HG02759 (cell line): ENCODE measurements around the gene ANKRD40.
A peak's percentile ranks its signal among the peaks of the same experiment; 100 is the strongest.
"Not testable (repeated sequence)": the region's sequence is repeated elsewhere in the genome, so short reads cannot be mapped to it uniquely, and the experiment has no call there.

ENCODE experiments used
- ATAC-seq: cut with Tn5 transposase; IDR thresholded peaks from one replicate; pipeline ENCODE4 v1.9.1; 2021; ENCODE audit warnings: mild to moderate bottlenecking, moderate library complexity; ENCODE audit not compliant: unreplicated experiment

ANKRD40 gene, protein sequence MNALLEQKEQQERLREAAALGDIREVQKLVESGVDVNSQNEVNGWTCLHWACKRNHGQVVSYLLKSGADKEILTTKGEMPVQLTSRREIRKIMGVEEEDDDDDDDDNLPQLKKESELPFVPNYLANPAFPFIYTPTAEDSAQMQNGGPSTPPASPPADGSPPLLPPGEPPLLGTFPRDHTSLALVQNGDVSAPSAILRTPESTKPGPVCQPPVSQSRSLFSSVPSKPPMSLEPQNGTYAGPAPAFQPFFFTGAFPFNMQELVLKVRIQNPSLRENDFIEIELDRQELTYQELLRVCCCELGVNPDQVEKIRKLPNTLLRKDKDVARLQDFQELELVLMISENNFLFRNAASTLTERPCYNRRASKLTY

DNA sequence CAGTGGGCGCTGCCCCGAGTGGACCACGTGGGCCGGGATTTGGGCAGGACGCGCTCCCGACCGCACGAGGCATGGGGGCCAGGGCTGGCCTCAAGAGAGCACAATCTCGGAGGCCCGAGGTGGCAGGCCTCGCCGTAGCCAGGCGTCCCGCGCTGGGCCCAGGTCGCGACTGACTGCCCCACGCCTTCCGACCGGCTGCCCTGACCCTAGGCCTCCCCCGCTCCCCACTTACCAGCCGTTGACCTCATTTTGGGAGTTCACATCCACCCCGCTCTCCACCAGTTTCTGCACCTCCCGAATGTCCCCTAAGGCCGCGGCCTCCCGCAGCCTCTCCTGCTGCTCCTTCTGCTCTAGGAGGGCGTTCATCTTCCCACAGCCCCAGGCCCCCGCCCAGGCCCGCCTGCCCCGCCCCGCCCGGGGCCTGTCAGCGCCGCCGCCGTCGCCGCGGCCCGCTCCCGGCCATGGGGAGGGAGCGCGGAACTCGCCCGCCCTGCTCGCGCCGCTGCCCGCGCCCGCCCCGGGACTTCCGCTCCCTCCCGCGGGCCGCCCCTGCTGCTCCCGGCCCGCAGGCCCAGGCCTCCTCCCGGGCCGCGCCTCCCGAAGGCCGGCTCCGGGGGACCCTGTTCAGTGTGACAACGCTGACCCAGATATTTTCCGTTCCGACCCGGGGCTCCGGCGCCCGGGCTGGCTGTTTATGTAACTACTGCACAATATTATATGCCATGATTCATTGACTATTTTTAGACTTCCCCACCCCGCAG is at the start of gene ANKRD40:
Gene ANKRD40 (minus strand): TSS at position 626 of the 761 bp plus-strand sequence. CDS start 260 bp downstream, at position 366.
- ATAC-seq = peak; percentile 84

GRCh38 chr17:50754521-50754920 is 46.8 kb upstream of the ANKRD40 start:
- ATAC-seq = no peak

- ATAC-seq = no peak
Observed at GRCh38 chr17:50749245-50749644, 41.5 kb upstream of the ANKRD40 start.

DNA sequence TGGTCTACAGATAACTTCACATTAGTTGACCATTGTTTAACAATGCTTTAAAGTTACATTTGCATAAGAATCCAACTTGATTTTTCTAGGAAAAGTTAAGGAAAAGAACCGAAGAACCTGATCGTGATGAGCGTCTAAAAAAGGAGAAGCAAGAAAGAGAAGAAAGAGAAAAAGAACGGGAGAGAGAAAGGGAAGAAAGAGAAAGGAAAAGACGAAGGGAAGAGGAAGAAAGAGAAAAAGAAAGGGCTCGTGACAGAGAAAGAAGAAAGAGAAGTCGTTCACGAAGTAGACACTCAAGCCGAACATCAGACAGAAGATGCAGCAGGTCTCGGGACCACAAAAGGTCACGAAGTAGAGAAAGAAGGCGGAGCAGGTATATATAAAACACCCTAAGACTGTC is 37.9 kb upstream of the ANKRD40 start:
- no peak for ATAC-seq

DNA sequence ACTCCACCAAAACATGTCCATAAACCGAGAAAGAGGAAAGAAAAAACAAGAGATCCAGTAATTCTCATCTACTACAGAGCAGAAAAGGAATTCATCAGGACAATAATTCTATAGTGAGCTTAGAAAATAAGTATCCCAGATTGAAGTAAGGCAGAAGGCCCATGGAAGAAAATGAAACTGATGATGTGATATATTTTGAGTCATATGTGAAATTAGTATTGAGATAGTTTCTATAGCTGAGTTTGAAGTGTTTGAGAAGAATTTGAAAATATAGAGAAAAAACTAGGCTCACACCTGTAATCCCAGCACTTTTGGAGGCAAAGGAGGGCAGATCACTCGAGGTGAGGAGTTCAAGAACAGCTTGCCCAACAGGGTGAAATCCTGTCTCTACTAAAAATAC is 31.4 kb upstream of the ANKRD40 start:
- ATAC-seq = no peak

DNA sequence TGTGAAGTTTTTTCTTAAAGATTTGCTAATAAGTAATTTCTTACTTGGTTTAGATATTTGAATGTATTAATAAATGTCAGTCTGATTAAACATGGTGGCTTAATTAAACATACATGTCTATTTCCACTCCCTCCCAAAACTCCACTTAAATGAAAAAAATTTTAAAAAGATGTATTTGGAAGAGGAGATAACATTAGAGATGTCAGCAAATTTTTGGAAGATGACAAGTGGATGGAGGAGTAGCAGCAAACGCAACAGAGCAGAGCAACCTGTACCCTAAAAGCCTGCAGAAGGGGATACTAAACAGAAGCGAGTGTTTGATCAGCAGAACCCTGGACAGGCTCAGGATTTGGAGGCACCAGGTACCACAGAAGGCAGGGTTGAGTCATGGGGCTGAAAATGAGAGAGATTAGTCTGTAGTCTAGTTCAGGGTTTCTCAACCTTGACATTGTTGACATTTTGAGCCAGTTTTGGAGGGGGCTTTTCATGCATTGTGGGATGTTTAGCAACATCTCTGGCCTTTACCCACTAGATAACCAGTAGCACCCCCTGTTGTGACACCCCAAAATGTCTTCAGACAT is 29.5 kb upstream of the ANKRD40 start:
- no peak for ATAC-seq

GRCh38 chr17:50735287-50735686 is 27.6 kb upstream of the ANKRD40 start:
- ATAC-seq = no peak

DNA sequence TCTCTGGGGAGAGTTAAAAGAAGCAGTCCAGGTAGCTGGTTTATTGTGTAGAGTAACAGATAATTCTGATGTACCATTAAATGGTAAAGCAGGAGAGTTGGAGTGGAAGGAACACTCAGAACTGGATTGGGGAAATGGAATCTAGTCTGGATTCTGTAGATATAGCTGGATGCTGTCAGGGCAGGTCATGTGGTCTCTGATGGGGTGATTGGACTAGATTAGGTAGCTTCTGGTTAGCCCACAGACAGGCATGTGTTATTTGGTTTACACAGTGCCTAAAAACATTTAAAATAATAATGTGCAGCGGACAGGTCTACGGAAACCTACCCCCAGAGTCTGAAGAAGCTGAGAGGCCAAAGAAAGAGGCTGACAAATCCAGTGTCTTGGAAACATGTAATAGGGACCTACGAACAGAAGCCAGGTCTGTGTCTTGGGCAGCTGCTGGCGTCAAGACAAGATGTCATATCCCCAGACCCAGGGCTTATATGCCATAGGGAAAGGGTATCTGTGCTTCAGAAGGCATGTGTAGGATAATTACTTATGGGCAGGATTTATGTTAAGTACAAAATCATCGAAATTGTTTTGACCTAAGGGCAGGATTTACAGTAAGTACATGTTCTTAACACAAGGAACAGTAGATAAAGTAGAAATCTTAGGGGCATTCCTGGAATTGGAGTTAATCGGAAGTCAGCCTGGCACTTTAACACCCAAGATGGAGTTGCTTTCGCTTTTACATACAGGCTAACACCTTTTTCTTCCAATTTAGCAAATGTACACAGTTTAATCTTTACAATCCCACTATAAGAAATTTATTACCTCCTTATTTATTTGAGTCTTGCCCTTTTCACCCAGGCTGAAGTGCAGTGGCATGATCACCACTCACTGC is 24.1 kb upstream of the ANKRD40 start:
- ATAC-seq = no peak

DNA sequence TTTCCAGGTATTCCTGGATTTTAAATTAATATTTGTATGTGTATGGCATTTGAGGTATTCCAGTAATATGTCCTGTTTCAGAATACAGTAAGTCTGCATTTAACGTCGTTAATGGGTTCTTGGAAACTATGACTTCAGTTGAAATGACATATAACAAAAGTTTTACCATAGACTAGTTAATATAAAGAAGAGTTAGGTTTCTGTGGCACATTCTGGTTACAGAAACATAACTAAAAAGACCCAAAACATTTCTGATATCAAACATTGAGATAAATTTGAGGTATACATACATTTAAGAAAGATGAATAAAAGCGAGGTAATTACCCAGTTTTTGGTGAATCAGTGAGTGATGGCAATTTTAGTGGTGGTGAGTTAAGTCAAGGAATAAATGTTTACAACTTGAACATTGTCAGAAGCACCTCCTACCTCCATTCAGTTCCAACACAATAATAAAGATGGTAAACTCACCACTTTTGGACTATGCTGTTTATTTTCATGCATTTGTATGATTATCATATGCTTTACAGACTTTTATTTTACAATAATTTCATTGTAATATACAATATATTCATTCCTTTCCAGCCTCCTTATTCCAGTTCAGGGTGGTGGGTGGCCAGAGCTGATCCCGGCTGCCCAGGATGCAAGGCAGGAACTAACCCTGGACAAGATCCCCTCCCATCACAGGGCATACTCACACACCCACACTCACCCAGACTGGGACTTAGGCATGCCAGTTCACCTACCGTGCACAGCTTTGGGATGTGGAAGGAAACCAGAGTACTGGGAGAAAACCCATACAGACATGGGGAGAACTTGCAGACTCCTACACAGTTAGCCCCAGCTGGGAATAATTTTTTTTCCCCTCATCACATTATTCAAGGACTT is 21.4 kb upstream of the ANKRD40 start:
- no peak for ATAC-seq

DNA sequence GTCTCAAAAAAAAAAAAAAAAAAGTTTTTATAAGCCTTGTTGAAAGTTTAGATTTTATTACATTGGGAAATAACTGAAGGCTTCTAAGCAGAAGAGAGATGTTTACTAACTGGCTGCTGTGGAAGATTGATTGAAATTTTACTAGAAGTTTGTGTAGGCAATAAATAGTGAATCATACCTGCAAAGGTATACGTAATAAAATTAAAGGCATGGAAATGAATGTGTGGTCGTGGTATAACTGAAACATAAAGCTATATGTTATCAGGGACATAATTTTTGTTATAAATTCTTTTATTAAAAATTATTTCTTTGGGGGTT is 20.4 kb upstream of the ANKRD40 start:
- ATAC-seq = no peak

DNA sequence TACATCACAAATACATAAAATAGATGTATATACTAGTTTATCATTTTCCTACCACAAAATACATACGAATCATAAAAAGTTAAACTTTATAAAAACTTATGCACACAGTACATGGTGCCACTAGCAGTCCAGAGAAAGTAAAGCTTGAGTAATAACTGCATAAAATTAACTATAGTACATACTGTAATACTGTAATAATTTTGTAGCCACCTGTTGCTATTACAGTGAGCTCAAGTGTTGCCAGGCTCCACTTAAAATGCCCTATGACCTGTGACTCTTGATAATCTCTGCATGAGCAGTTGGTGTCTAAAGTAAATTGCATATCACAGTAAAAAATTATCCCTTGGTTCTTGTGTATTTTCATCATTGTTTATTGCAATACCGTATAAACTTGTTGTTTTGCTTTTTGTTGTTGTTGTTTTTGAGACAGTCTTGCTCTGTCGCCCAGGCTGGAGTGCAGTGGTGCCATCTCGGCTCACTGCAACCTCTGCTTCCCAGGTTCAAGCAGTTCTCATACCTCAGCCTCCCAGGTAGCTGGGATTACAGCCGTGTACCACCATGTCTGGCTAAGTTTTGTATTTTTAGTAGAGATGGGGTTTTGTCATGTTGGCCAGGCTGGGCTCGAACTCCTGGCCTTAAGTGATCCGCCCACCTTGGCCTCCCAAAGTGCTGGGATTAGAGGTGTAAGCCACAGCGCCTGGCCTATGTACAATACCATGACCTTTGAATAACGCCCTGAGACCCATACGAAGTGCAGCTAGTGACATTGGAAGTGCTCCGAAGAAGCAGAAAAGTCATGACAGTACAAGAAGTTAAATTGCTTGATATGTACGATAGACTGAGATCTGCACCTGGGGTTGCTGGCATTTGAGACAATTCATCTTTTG is 18.3 kb upstream of the ANKRD40 start:
- ATAC-seq = no peak

DNA sequence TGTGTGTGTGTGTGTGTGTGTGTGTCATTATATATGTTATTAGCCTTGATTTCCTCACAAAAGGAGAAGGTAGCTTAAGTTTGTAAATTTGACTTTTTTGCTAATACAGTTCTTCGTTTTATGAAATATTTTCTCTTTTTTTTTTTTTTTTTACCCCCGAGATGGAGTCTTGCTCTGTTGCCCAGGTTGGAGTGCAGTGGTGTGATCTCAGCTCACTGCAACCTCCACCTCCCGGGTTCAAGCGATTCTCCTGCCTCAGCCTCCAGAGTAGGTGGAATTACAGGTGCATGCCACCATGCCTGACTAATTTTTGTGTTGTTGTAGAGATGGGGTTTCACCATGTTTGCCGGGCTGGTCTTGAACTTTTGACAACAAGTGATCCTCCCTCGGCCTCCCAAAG is 16.9 kb upstream of the ANKRD40 start:
- not testable (repeated sequence) for ATAC-seq

DNA sequence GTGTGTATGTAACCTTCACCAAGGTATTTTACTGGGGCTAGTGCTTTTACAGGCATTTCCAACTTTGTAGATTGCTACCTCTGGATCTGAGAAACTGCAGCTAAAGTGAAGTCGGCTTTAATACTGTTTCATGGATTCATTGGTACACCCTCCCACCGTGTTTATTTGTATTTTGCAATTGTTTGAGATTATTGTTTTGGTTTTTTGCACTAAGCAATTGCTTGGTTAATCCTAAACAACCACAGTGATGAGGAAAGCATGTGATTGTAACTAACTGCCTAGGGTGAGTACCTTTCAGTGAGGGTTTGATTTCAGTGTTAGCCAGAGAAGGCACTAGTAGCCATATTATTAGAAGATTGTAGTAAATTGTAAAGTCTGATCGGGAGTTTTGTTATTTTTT is 15.0 kb upstream of the ANKRD40 start:
- ATAC-seq = no peak

GRCh38 chr17:50721194-50722010 is 13.7 kb upstream of the ANKRD40 start:
- no peak for ATAC-seq

- ATAC-seq = no peak
Observed at GRCh38 chr17:50719924-50720794, 12.4 kb upstream of the ANKRD40 start.

DNA sequence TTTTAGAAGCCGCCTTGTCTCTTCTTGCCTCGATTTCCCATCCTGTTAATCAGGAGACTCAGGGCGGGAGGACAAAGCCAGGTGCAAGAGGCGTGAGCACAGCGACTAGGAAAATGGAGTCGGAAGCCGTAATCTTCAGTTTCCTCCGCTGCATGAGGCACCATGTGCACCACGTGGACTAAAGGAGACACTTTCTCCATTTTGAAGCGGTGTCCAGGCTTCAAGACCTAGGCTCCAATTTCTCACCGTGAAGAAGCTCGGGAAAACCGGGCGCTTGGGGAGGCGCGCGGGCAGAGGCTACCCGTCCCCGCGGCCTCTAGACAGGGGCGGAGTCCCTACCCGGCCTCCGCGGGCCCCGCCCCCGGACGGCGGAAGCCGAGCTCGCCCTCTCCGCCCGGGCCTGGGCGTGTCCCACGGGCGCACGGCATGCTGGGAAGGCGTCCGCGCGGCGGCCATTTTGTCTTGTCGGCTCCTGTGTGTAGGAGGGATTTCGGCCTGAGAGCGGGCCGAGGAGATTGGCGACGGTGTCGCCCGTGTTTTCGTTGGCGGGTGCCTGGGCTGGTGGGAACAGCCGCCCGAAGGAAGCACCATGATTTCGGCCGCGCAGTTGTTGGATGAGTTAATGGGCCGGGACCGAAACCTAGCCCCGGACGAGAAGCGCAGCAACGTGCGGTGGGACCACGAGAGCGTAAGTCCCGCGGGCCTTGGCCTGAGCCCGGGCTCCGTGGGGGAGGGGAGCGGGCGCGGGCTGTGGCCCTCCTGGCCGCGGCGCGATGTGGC is 11.6 kb upstream of the ANKRD40 start, which contains the start of gene LUC7L3:
Gene LUC7L3 (plus strand): TSS at position 460 of the 780 bp plus-strand sequence. CDS start 130 bp downstream, at position 590.
- ATAC-seq = peak; percentile 93
